HG03521 (cell line): ENCODE measurements around the gene BRIP1.
"Not testable (repeated sequence)": the region's sequence is repeated elsewhere in the genome, so short reads cannot be mapped to it uniquely, and the experiment has no call there.

Source experiments
- ATAC-seq: cut with Tn5 transposase; IDR thresholded peaks from one replicate; pipeline ENCODE4 v1.9.1; 2021; ENCODE audit warnings: mild to moderate bottlenecking, moderate library complexity; ENCODE audit not compliant: unreplicated experiment

The BRIP1 gene

DNA sequence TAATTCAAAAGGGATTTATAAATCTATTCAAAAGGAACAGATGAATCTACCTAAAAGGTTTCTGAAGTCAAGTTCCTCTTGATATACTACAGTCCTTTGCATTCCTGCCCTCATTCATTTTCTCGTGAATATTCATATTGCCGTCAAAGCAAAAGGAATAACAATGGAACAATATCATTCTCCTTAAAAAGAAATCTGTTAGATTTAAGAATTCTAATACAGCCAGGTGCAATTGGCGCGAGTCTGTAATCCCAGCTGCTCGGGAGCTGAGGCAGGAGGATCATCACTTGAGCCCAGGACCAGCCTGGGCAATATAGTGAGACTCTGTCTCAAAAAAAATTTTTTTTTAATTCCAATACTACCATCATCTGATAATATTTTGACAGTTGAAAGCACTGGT lies 130.3 kb downstream of the BRIP1 start:
- no peak for ATAC-seq

DNA sequence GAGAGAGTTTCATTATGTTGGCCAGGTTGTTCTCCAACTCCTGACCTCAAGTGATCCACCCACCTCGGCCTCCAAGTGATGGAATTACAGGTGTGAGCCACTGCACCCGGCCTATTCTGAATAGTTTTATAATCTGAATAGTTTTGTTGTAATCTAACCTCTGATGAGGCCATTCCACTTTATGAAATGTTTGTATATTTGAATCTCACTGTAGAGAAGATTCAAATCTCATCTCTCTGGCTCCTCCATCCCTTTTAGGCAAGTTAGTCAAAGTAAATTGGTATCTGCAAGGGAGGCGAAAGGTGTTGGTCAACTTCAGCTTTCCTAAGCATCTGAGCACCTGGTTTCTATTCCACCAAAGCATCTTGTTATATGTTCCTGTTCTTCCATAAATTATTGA lies 131.2 kb downstream of the BRIP1 start:
- ATAC-seq = no peak

DNA sequence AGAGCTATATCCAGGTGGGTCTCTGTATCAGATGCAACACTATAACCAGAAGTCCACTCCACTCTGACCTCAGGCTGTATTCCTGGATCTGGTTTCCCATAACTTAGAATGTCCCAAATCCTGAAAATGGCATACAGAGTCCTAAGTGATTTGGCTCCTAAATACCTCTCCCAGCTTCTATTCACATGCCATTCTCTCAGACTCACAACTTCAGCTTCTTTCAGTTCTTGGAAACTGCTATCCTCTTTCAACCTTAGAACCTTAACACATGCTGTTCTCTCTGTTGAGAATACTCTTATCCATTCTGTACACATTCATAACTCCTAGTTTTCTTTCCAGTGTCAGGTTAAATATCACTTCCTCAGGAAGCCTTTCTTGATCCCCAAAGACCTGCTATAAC lies 132.0 kb downstream of the BRIP1 start:
- no peak for ATAC-seq

DNA sequence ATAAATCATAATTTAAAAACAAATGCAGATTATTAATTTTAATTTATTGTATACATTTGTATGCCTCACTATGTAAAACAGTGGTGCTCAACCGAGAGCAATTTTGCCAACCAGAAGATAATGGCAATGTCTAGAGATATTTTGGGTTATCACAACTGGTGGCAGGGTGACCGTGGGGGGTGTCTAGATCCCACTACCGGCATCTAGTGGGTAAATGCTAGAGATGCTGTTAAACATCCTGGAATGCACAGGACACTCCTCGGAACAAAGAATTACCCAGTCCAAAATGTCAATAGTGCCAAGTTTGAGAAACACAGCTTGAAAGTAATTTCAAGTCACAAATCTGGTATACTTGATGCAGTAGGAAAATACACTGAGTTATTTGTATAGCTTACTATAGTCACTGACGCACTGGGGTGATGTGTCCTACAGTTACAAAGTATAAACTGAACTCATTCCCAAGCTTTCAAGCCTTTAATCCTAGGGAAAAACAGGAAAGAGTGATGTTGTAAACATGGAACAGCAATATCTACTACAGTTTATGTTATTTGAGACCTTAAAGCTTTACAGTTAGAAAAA lies 133.5 kb downstream of the BRIP1 start:
- ATAC-seq = no peak

- no peak for ATAC-seq
Observed at GRCh38 chr17:61728297-61728836, 135.0 kb downstream of the BRIP1 start.

DNA sequence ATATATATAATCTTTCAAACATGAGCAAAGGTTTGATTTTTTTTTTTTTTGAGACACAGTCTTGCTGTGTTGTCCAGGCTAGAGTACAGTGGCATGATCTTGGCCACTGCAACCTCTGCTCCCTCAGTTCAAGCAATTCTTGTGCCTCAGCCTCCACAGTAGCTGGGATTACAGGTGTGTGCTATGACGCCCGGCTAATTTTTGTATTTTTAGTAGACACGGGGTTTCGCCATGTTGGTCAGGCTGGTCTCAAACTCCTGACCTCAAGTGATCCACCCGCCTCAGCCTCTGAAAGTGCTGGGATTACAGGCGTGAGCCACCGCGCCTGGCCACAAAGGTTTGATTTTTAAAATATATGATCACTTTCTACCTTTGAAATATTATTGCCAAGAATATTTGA lies 135.5 kb downstream of the BRIP1 start:
- not testable (repeated sequence) for ATAC-seq

GRCh38 chr17:61726977-61727376 lies 136.4 kb downstream of the BRIP1 start:
- ATAC-seq = no peak

- ATAC-seq = no peak
Observed at GRCh38 chr17:61724777-61725176, 138.6 kb downstream of the BRIP1 start.

DNA sequence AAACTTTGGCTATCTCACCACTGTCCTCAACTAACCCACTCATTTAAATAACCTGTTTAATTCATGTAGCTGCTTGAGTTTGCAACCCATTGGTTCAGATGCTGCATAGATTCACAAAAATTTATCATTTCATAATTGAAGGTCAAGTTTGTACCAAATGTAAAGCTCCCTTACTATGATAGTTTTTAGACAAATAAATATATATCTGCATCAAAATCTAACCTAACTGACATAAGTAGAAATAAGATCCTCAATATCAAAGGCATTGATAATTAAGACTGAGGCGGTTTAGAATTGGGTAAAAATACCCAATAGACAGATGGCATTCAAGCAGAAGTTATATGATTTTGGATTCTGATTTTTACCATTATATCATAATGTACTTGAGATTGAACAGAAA lies 139.4 kb downstream of the BRIP1 start:
- ATAC-seq = no peak

- no peak for ATAC-seq
Observed at GRCh38 chr17:61723183-61723582, 140.1 kb downstream of the BRIP1 start.

DNA sequence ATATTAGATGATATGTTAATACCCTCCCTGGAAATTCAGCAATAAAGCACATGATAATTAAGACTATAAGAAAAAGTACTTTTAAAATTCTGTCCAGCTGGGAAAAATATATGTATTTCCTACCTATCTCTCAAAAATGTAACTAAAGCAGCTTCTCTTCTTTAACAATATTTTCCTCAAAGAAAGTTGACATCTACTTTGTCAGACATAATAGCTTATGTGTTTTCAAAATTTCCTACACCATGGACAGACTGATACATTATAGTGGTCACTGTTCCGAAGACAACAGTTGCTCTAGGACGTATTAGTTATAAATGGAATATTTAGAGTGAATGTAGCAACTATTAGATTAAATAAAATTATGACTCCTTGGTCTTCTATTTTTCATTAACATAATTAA lies 140.9 kb downstream of the BRIP1 start:
- no peak for ATAC-seq

GRCh38 chr17:61720016-61720795 lies 143.1 kb downstream of the BRIP1 start:
- ATAC-seq = no peak

DNA sequence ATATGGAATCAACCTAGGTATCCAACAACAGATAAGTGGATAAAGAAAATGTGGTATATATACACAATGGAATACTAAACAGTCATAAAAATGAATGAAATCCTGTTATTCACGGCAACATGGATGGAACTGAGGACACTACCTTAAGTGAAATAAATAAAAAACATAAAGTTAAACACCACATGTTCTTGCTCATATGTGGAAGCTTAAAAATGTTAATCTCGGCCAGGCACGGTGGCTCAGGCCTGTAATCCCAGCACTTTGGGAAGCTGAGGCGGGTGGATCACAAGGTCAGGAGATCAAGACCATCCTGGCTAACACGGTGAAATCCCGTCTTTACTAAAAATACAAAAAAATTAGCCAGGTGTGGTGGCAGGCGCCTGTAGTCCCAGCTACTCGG lies 144.1 kb downstream of the BRIP1 start:
- not testable (repeated sequence) for ATAC-seq

DNA sequence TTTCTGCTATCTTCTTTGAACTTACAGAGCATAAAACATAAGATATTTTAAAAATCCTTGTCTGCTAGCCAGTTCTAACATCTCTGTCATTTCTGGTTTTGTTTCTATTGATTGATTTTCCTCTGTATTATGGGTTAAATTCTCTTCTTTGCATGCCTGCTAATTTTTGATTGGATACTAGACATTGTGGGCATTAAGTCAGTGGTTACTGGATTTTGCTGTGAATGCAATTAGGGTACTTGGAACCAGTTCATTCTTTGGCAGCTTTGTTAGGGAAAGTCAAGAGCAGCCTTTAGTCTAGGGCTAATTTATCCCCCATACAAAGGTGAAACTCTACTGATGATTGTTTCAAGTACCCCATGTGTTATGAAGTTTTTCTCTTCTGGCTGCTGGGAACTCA lies 145.3 kb downstream of the BRIP1 start:
- ATAC-seq = no peak

- no peak for ATAC-seq
Observed at GRCh38 chr17:61717352-61717751, 146.0 kb downstream of the BRIP1 start.

DNA sequence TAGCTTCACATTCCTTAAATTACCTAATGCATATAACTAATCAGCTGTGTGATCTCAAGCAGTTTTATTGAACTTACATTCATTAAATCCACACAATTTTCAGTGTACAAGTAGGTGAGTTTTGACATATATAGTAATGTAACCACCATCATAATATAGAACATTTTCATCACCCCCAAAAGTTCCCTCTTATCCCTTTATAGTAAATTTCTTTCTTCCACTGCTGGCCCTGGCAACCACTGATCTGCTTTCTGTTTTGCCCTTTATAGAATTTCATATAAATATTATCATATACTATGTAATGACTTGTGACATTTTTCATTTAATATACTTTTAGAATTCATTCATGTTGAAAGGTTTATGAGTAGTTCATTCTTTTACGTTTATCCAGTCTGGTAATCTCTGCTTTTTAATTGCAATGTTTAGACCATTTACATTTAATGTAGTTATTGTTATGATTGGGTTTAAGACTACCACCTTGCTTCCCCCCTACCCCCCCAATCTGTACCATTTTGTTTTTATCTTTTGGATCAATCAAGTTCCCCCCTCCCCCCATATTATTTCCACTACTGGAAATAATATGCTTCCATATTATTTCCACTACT lies 147.0 kb downstream of the BRIP1 start:
- no peak for ATAC-seq

- no peak for ATAC-seq
Observed at GRCh38 chr17:61715348-61715747, 148.0 kb downstream of the BRIP1 start.

DNA sequence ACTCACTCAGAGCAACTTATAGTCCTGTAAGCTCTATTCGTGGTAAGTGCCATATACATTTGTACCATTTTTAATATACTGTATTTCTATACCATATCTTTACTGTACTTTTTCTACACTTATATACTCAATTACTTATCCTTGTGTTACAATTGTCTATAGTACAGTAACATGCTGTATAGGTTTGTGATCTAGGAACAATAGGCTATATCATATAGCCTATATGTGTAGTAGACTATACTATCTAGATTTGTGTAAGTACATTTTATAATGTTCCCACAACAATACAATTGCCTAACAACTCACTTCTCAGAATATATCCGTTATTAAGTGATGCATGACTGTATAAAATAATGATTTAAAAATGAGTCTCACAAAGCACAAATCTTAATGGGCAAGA lies 149.0 kb downstream of the BRIP1 start:
- no peak for ATAC-seq

- no peak for ATAC-seq
Observed at GRCh38 chr17:61713035-61713434, 150.3 kb downstream of the BRIP1 start.

DNA sequence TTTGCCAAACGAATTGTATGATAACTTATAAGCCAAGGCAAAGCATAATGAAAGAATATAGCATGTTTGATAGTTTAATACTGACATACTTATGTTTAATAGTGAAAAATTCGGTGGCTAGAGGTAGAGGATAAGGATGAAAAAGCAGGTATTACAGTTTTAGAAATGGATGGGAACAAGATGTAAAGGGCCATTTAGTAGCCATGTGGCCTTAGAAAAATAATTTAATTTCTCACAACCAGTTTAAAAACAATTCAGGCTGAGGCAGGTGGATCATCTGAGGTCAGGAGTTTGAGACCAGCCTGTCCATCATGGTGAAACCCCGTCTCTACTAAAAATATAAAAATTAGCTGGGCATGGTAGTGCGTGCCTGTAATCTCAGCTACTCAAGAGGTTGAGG lies 152.8 kb downstream of the BRIP1 start:
- ATAC-seq = no peak

DNA sequence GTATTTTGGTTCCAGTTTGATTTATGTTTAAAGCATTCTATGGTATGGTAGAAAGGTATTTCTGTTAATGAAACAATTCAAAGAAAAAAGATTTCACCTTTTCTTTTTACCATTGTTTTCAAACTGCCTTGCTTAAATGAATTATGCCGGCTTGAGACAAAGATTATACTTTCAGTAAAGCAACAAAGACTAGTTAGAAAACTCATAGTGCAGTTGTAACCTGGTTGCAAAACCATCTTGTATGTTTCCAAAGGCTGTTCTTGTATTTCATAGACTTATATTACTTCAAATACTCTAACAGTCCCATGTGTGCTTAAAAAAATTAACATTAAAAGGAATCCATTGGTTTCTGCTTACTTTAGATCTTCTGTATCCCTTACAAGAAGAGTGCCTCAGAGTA lies 153.8 kb downstream of the BRIP1 start:
- ATAC-seq = no peak

GRCh38 chr17:61704935-61705449 lies 158.3 kb downstream of the BRIP1 start:
- ATAC-seq = no peak
